GM12878 (cell line): ENCODE data around the gene DMRTC2. TPM values are rescaled to one million over a fixed set of nuclear protein-coding genes. Genes with fewer than 3 reads are reported as not detected.

Source experiments
- ATAC-seq: fragments of 200-7000 bp; cut with Tn5 transposase; 3 replicates; pipeline ENCODE4 v1.9.1; 2020; ENCODE audit warnings: mild to moderate bottlenecking, moderate library complexity
- BruUV-seq: library from RNA; stranded (reverse); fragments of 400-500 nt; replicated peaks from 2 replicates; lab custom pipeline; 2021; lab: Mats Ljungman, UMichigan
- CTCF ChIA-PET: fragments of 300-600 bp; sonication (Branson Sonifier 250); formaldehyde crosslinking; extraction: SDS; loops from one replicate; lab custom pipeline; 2021; ENCODE audit warnings: inconsistent platforms; lab: Yijun Ruan, JAX
- POLR2A ChIA-PET: fragments of 350-600 bp; formaldehyde crosslinking; extraction: SDS; loops from one replicate; lab custom pipeline; 2021; ENCODE audit warnings: inconsistent platforms; lab: Charles Lee
- RAD21 ChIA-PET: fragments of 300-600 bp; sonication (Branson Sonifier 250); formaldehyde crosslinking; loops from one replicate; lab custom pipeline; 2023; ENCODE audit warnings: antibody characterized with exemption; ENCODE audit not compliant: unreplicated experiment; lab: Charles Lee
- SMC1A ChIA-PET: fragments of 300-600 bp; sonication (Branson Sonifier 250); formaldehyde crosslinking; loops from one replicate; lab custom pipeline; 2023; ENCODE audit not compliant: unreplicated experiment, uncharacterized antibody; lab: Charles Lee
- DNase-seq: peaks from one replicate; pipeline ENCODE4 v3.0.0-alpha.2; 2011; ENCODE audit warnings: low read depth, low spot score
- FAIRE-seq: peaks from 3 replicates; lab custom pipeline; 2011; peaks lifted over from hg19 to GRCh38; lab: Jason Lieb, UNC
- H2AFZ ChIP-seq: 2 replicates; pipeline ENCODE4 v1.6.0; 2011; ENCODE audit warnings: low read depth, low read length, control low read depth; ENCODE audit not compliant: control insufficient read depth
- H3K27ac ChIP-seq: 2 replicates; pipeline ENCODE4 v1.5.1; 2011; ENCODE audit warnings: control low read depth; ENCODE audit not compliant: control insufficient read depth, insufficient read depth
- H3K27me3 ChIP-seq, 2 experiments: replicated peaks in 1 of 2; 2 replicates each; pipeline versions ENCODE4 v1.6.0 to v1.6.1; 2011; ENCODE audit warnings: low read length in 1 of 2; ENCODE audit not compliant: control insufficient read depth in 2 of 2, insufficient read depth in 2 of 2
- H3K36me3 ChIP-seq, 2 experiments: 2 replicates each; pipeline ENCODE4 v1.5.1; 2011; ENCODE audit warnings: low read length in 1 of 2; ENCODE audit not compliant: control insufficient read depth in 2 of 2, insufficient read depth in 2 of 2
- H3K4me1 ChIP-seq: 2 replicates; pipeline ENCODE4 v1.6.1; 2011; ENCODE audit warnings: mild to moderate bottlenecking, low read length, moderate library complexity, mixed read lengths; ENCODE audit not compliant: control insufficient read depth, insufficient read depth
- H3K4me2 ChIP-seq: 2 replicates; pipeline ENCODE4 v1.6.0; 2011; ENCODE audit warnings: control low read depth; ENCODE audit not compliant: control insufficient read depth, insufficient read depth
- H3K4me3 ChIP-seq: fragments of 200-600 bp; sonication (generic); 2 replicates; pipeline ENCODE4 v1.5.1; 2016
- H3K79me2 ChIP-seq: 2 replicates; pipeline ENCODE4 v1.6.0; 2011; ENCODE audit warnings: low read length; ENCODE audit not compliant: control insufficient read depth, insufficient read depth
- H3K9ac ChIP-seq: 2 replicates; pipeline ENCODE4 v1.8.0; 2011; ENCODE audit warnings: low read length, control low read depth, mixed read lengths; ENCODE audit not compliant: control insufficient read depth, insufficient read depth
- H3K9me3 ChIP-seq: replicated peaks from 3 replicates; pipeline ENCODE4 v1.5.1; 2011; ENCODE audit warnings: mild to moderate bottlenecking, low read length; ENCODE audit not compliant: control insufficient read depth, insufficient read depth
- H4K20me1 ChIP-seq: 2 replicates; pipeline ENCODE4 v1.6.0; 2011; ENCODE audit not compliant: control insufficient read depth, insufficient read depth
- CHD4 ChIP-seq: fragments of 200-600 bp; sonication (generic); IDR thresholded peaks from 2 replicates; pipeline ENCODE4 v1.6.1; 2016; ENCODE audit warnings: mild to moderate bottlenecking
- EED ChIP-seq: sonication (generic); IDR thresholded peaks from 2 replicates; pipeline ENCODE4 v1.6.1; 2016; ENCODE audit warnings: antibody characterized with exemption, low read depth
- KLF5 ChIP-seq: fragments of 450-650 bp; IDR thresholded peaks from 2 replicates; pipeline ENCODE4 v1.6.1; 2014; ENCODE audit warnings: mild to moderate bottlenecking; ENCODE audit not compliant: partially characterized antibody
- NFIC ChIP-seq: IDR thresholded peaks from 2 replicates; pipeline ENCODE4 v1.6.1; 2012; ENCODE audit warnings: low read depth, mild to moderate bottlenecking, inconsistent platforms, low read length, moderate library complexity
- SMAD5 ChIP-seq: IDR thresholded peaks from 2 replicates; pipeline ENCODE4 v1.6.1; 2016; ENCODE audit warnings: antibody characterized with exemption, low read depth
- SUPT20H ChIP-seq: IDR thresholded peaks from 2 replicates; pipeline ENCODE4 v1.6.1; 2011; ENCODE audit warnings: low read depth, mild to moderate bottlenecking, low read length, moderate library complexity, borderline replicate concordance; ENCODE audit not compliant: control insufficient read depth
- WGBS: methylation state at CpG from one replicate; pipeline ENCODE4 v1.1.6; 2016; ENCODE audit warnings: low lambda C conversion rate; ENCODE audit not compliant: insufficient replicate concordance, insufficient coverage; ENCODE audit errors: missing lambda C conversion rate; 5-methylcytosine and 5-hydroxymethylcytosine counted together
- in situ Hi-C: fragments of 300-500 bp; cut with MboI; formaldehyde crosslinking; loops from 9 replicates; pipeline ENCODE4 v1.14.3; 2018; ENCODE audit warnings: mixed read lengths
- intact Hi-C: fragments of 100-400 bp; cut with micrococcal nuclease; formaldehyde crosslinking; loops from one replicate; pipeline ENCODE4 v1.14.2; 2022; ENCODE audit not compliant: unreplicated experiment
- polyA plus RNA-seq, 11 experiments: library from polyadenylated mRNA; depleted of rRNA in 4 of 11; unstranded in 6 of 11; stranded (reverse) in 5 of 11; fragments of >200 nt; fragmentation: Nextera tagmentation in 4 of 11; fragmentation: Illumina TruSeq in 1 of 11; extraction: Ambion mirVana in 4 of 11; extraction: Trizol in 1 of 11; gene quantifications; 1 replicate in 1 of 11; 2 replicates in 10 of 11; pipeline versions ENCODE4 v1.2.1 to v1.2.3, GENCODE V29; 2011 to 2016; ENCODE audit warnings: inconsistent platforms in 2 of 11, missing spikeins in 2 of 11, low read depth in 1 of 11
- total RNA-seq, 4 experiments: library from RNA; depleted of rRNA in 3 of 4; stranded (reverse); fragments of >200 nt in 3 of 4; fragmentation: Illumina TruSeq in 1 of 4; extraction: Trizol in 1 of 4; gene quantifications; 2 replicates each; pipeline versions ENCODE4 v1.2.1 to v1.2.3, GENCODE V29; 2013 to 2021
- TF ChIP-seq, protein P1 (sequence below): fragments of 450-650 bp; IDR thresholded peaks from 2 replicates; pipeline ENCODE4 v1.6.1; 2017; ENCODE audit warnings: antibody characterized with exemption, mild to moderate bottlenecking, moderate library complexity

Gene DMRTC2
- total and polyA plus RNA-seq, 10 of the 15 experiments (the other 5 are each of a cell fraction or from before 2014, with no cell fraction given): not detected

DNA sequence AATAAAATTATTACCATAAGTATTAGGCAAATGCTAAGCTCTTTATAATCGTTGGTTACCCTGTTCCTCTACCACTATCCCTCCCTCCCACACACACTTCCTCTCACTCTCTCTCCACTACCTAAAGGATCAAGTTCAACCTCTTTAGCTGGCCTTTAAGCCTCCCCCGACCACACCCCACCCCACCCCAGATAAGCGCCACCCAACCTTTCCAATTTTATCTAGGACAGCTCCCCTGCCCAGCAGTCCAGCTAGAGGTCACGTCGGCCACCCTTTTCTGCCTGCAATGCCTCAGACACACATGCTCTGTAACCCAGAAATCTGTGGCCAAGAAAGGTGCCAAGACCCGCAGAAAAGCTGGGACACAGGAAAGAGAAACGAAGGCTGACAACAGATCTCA lies 1.5 kb upstream of the DMRTC2 start:
- H3K9ac ChIP-seq: no peak overlapping the region
- TF ChIP-seq NFIC (no peak), KLF5 (no peak), EED (no peak), CHD4 (no peak), SUPT20H (no peak), SMAD5 (no peak)
- TF ChIP-seq, protein P1, sequence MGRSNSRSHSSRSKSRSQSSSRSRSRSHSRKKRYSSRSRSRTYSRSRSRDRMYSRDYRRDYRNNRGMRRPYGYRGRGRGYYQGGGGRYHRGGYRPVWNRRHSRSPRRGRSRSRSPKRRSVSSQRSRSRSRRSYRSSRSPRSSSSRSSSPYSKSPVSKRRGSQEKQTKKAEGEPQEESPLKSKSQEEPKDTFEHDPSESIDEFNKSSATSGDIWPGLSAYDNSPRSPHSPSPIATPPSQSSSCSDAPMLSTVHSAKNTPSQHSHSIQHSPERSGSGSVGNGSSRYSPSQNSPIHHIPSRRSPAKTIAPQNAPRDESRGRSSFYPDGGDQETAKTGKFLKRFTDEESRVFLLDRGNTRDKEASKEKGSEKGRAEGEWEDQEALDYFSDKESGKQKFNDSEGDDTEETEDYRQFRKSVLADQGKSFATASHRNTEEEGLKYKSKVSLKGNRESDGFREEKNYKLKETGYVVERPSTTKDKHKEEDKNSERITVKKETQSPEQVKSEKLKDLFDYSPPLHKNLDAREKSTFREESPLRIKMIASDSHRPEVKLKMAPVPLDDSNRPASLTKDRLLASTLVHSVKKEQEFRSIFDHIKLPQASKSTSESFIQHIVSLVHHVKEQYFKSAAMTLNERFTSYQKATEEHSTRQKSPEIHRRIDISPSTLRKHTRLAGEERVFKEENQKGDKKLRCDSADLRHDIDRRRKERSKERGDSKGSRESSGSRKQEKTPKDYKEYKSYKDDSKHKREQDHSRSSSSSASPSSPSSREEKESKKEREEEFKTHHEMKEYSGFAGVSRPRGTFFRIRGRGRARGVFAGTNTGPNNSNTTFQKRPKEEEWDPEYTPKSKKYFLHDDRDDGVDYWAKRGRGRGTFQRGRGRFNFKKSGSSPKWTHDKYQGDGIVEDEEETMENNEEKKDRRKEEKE: no peak
- TF ChIP-seq, all 136 proteins: peak for 0
- CTCF ChIA-PET: interaction anchor here (1.1 to 1.6 kb wide), 3 partner anchors 8 to 90 kb away, joined by 3 to 4 read pairs (median 4); no protein-coding TSS in a partner anchor

More for the DNA sequence above, 1.5 kb upstream of the DMRTC2 start:
- ChIA-PET SMC1A (no interaction called here), POLR2A (interaction anchor here (0.6 kb wide), 1 partner anchor 42 kb away, joined by 3 read pairs; no protein-coding TSS in a partner anchor), RAD21 (no interaction called here)
- Histone ChIP-seq H3K4me2 (no peak overlapping the region), H2AFZ (no peak overlapping the region), H3K4me3 (no peak overlapping the region), H4K20me1 (no peaks in the 10 kb centered on the region), H3K36me3 (no peaks in the 10 kb centered on the region), H3K79me2 (no peaks in the 10 kb centered on the region), H3K27me3 (peaks cover 3 to 4% of the 10 kb centered on the region in 2 experiments; a peak in 2 of 4 replicates), H3K27ac (no peak overlapping the region), H3K4me1 (no peaks in the 10 kb centered on the region), H3K9me3 (no peaks in the 10 kb centered on the region)
- 43% methylated on average over 6 of the region's 7 CpGs for WGBS
- in situ Hi-C loops: no loop called here
- intact Hi-C loops: no loop called here
- DNase-seq (no peak), FAIRE-seq (no peak), ATAC-seq (no peak)
- BruUV-seq: no TSS peak
